ENCODE measurements around the gene APP.

Gene APP

DNA sequence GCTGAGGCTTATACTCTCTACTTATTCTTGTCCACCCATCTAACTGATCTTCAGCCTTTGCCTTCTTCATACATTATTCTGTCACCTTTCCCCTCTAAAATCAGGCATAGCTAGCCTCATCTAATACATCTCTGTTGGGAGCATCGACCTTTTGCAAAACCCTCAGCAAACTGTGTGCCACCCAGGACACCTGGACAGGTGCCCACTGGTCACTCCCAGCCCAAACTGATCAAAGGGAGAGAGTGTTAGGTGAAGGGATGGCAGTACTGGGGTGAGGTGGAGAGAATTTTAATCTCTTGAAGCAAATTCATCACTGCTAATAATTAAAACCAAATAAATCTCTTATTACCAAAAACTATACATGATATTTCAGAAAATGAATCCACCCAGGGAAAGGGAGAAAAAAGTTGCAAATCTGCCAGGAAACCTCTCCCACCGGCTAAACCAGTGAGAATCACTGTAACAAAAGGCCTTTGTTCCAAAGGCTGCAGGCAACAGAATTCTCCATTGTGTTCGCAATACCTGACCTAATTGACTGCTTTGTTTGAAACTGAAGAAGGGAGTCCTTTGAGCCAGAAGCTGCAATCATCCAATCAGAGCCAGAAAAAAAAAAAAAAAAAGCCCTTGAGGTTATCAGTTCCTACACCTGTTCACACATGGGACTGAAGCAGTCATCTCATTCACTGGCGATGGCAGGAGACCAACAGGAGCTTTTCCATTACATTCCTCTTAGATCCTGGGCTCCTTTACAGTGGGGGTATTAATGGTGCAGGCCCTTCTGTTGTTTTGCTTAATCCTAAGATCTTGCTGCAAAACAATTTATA is 172.6 kb downstream of the APP start:
- TF ChIP-seq, protein P1, sequence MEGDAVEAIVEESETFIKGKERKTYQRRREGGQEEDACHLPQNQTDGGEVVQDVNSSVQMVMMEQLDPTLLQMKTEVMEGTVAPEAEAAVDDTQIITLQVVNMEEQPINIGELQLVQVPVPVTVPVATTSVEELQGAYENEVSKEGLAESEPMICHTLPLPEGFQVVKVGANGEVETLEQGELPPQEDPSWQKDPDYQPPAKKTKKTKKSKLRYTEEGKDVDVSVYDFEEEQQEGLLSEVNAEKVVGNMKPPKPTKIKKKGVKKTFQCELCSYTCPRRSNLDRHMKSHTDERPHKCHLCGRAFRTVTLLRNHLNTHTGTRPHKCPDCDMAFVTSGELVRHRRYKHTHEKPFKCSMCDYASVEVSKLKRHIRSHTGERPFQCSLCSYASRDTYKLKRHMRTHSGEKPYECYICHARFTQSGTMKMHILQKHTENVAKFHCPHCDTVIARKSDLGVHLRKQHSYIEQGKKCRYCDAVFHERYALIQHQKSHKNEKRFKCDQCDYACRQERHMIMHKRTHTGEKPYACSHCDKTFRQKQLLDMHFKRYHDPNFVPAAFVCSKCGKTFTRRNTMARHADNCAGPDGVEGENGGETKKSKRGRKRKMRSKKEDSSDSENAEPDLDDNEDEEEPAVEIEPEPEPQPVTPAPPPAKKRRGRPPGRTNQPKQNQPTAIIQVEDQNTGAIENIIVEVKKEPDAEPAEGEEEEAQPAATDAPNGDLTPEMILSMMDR (IDR thresholded peaks at IDR 0.05; ENCODE audit: low read depth, low read length): no peak
- no peak for DNase-seq
- Histone ChIP-seq H3K27me3 (no peaks in the 10 kb centered on the region), H3K4me3 (ENCODE audit: low read depth, low read length) (no peak overlapping the region), H3K36me3 (peaks cover 29% of the 10 kb centered on the region), H3K9me3 (no peaks in the 10 kb centered on the region), H3K4me1 (no peaks in the 10 kb centered on the region)

DNA sequence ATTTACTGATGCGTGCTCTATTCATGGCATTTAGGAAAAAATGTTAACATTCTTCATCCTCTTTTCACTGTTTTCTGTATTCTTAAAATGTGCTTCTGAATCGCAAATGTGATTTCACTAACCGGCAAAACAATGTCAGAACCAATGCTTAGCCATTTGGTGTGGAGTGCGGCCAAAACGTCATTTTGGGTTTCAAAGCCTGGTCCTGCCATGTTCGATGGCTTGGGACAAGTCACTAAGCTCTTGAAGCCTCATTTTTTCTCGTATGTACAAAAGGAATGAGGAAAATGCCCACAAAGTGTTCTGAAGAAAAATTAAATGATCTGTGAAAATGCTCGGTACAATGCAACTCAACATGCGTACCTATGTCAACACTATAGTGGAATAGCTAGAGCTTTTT is 175.3 kb downstream of the APP start:
- H3K9me3 ChIP-seq: no peaks in the 10 kb centered on the region
- no peaks in the 10 kb centered on the region; the same call in 1 of the 2 replicates for H3K4me1 ChIP-seq
- H3K4me3 ChIP-seq (ENCODE audit: low read depth, low read length): no peak overlapping the region
- TF ChIP-seq, protein P1 (IDR thresholded peaks at IDR 0.05; ENCODE audit: low read depth, low read length): no peak
- no peak for DNase-seq
- no peaks in the 10 kb centered on the region for H3K27me3 ChIP-seq
- peaks cover 26% of the 10 kb centered on the region for H3K36me3 ChIP-seq

DNA sequence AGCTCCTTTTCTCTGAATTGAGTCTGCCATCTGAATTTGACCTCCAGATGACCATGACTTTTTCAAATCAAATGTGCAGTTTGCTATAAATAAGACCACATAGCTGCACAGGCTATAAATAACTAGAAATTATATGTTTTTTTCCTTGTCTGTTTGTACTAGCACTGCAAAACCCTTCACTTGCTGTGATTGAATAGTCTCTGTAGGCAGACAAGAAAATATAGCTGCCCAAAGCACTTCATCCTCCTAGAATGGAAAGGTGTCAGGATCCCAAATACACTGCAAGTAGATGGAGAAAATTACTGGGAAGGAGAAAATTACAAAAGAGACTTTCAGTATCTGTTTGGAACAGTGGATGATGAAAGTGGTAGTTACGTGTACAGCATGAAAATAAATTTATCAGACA is 175.8 kb downstream of the APP start:
- no peaks in the 10 kb centered on the region for H3K9me3 ChIP-seq
- peaks cover 24% of the 10 kb centered on the region for H3K36me3 ChIP-seq
- H3K4me3 ChIP-seq (ENCODE audit: low read depth, low read length): no peak overlapping the region
- no peak for DNase-seq
- no peaks in the 10 kb centered on the region; the same call in 1 of the 2 replicates for H3K4me1 ChIP-seq
- H3K27me3 ChIP-seq: no peaks in the 10 kb centered on the region
- TF ChIP-seq, protein P1 (IDR thresholded peaks at IDR 0.05; ENCODE audit: low read depth, low read length): no peak

DNA sequence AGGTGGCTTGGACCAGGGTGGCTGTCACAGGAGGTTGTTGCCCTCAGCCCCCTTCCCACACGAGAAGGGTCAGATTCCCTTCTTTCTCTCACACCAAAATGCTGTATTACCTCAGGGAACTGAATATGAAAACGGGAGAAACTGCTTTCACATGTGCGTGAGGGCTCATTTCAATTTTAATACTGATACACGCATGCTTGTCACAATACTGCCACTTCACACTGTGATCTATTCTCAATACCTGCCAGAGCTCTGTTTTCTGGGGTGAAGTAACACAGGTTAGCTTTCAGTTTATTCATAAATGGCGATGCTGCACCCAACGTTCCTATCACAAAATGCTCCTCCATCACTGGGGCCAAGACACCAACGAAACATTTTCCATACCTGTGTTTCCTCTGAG is 181.8 kb downstream of the APP start:
- no peaks in the 10 kb centered on the region for H3K27me3 ChIP-seq
- TF ChIP-seq, protein P1 (IDR thresholded peaks at IDR 0.05; ENCODE audit: low read depth, low read length): no peak
- peaks cover 11% of the 10 kb centered on the region for H3K36me3 ChIP-seq
- no peaks in the 10 kb centered on the region for H3K9me3 ChIP-seq
- peaks cover 15% of the 10 kb centered on the region; the same call in 1 of the 2 replicates for H3K4me1 ChIP-seq
- no peak overlapping the region for H3K4me3 ChIP-seq (ENCODE audit: low read depth, low read length)
- no peak for DNase-seq

DNA sequence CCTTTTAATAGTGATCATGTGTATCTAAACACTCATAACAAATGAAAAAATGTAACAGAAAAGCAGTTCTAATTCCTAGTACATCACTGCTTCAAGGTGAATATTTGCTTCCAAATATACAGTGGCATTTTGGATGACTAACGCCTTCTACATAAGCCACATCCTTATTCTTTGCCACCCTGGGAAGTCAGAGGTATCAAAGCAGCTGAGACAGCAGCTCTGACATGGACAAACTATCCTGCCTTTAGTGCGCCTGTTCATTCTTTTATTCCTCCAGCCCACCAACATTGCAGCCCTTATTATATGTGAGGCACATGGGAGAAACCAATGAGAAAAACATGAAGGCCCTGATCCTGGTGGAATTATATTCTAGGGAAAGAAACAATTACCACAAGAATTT is 183.0 kb downstream of the APP start:
- TF ChIP-seq, protein P1 (IDR thresholded peaks at IDR 0.05; ENCODE audit: low read depth, low read length): no peak
- Histone ChIP-seq H3K27me3 (no peaks in the 10 kb centered on the region), H3K9me3 (no peaks in the 10 kb centered on the region), H3K4me1 (peaks cover 25% of the 10 kb centered on the region; the same call in 1 of the 2 replicates), H3K36me3 (peaks cover 9% of the 10 kb centered on the region), H3K4me3 (ENCODE audit: low read depth, low read length) (no peak overlapping the region)
- no peak for DNase-seq

DNA sequence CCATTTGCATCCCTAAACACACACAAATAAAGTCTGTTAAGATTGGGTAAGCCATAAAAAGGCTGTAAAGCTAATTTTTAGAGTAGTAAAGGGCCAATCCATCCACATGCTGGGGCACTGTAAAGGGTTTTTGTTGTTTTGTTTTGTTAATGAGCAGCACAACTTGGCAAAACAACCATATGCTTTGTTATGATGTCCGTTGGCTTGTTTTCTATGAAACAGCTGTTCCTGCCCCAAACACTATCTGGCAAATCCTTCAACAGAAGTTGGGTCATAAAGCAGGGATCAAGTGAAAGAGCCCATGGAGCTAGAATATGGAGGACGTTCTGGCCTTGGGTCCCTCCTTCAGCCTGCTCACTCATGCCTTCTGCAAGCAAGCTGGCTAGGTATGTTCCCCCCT is 183.6 kb downstream of the APP start:
- Histone ChIP-seq H3K4me1 (peaks cover 25% of the 10 kb centered on the region; the same call in 1 of the 2 replicates), H3K36me3 (peaks cover 15% of the 10 kb centered on the region), H3K4me3 (ENCODE audit: low read depth, low read length) (no peak overlapping the region), H3K9me3 (no peaks in the 10 kb centered on the region), H3K27me3 (no peaks in the 10 kb centered on the region)
- no peak for DNase-seq
- TF ChIP-seq, protein P1 (IDR thresholded peaks at IDR 0.05; ENCODE audit: low read depth, low read length): no peak
